ENCODE measurements around the gene CRABP2.

DNA sequence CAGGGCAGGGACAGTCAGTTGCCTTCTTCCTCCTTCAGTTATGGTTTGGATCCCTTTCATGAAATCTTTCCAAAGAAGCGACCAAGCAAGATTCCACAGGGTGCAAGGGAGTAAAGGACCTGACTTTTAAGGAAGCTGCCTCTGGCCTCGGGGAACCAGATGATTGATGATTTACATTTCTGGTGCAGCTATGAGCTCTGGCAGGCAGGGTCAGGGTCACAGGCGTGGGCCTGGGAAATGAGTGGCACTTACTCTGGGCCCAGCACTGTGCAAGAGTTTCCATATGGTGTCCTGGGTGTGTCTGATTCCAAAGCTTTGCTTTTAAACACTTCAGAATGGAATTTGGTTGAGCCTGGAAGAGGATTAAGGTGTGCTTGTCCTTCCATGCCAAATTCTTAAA, 7.2 kb upstream of the CRABP2 start:
- TF ChIP-seq CTCF (IDR thresholded peaks at IDR 0.05; ENCODE audit: extremely low read depth in 1 of 2, insufficient read depth in 1 of 2, low read depth in 1 of 2, low read length in 2 of 2) (no peak), POLR2A (IDR thresholded peaks at IDR 0.05; ENCODE audit: low read depth, low read length) (no peak), POLR2AphosphoS5 (IDR thresholded peaks at IDR 0.05; ENCODE audit: insufficient read depth, low read depth, low read length) (no peak), MAX (IDR thresholded peaks at IDR 0.05; ENCODE audit: insufficient read depth, insufficient read length) (no peak), JUN (IDR thresholded peaks at IDR 0.05; ENCODE audit: borderline replicate concordance, insufficient read depth, insufficient read length, low read depth) (no peak), MYC (IDR thresholded peaks at IDR 0.05; ENCODE audit: low read depth, low read length) (no peak)

Data from endothelial cell of umbilical vein (primary cell).